H1 (cell line): ENCODE results near the gene MRPL39. TPM values are rescaled to one million over a fixed set of nuclear protein-coding genes. Genes with fewer than 3 reads are reported as not detected.

Experiments
- CHD7 ChIP-seq: fragments of 300-600 bp; sonication (generic); IDR thresholded peaks from 2 replicates; pipeline ENCODE4 v1.7.1; 2012; ENCODE audit warnings: low read length, moderate library complexity, mild to moderate bottlenecking, inconsistent platforms; ENCODE audit not compliant: insufficient replicate concordance
- RAD21 ChIP-seq, 2 experiments: IDR thresholded peaks in 1 of 2; conservative IDR thresholded peaks in 1 of 2; 2 replicates each; pipeline ENCODE4 v1.6.1; 2011; ENCODE audit warnings: low read depth in 2 of 2, low read length in 2 of 2, improper control_type of control experiment in 1 of 2, inconsistent platforms in 1 of 2, mild to moderate bottlenecking in 1 of 2, moderate library complexity in 1 of 2
- SP1 ChIP-seq: IDR thresholded peaks from 2 replicates; pipeline ENCODE4 v1.6.1; 2011; ENCODE audit warnings: low read depth, low read length
- SRF ChIP-seq: IDR thresholded peaks from 2 replicates; pipeline ENCODE4 v1.6.1; 2011; ENCODE audit warnings: mild to moderate bottlenecking, low read depth, low read length, moderate library complexity
- polyA plus RNA-seq, 7 experiments: library from polyadenylated mRNA; depleted of rRNA in 3 of 7; stranded (reverse) in 5 of 7; unstranded in 2 of 7; fragments of >200 nt in 5 of 7; fragments of 200-250 nt in 2 of 7; gene quantifications; 1 replicate in 5 of 7; 2 replicates in 1 of 7; 4 replicates in 1 of 7; pipeline versions ENCODE4 v1.2.1 to v1.2.3, GENCODE V29; 2011 to 2013; ENCODE audit warnings: missing spikeins in 2 of 7, mixed read lengths in 2 of 7
- total RNA-seq: library from RNA; stranded (reverse); fragmentation: NEBNext Ultra II Directional; extraction: Animal tissue kit (Norgen Biotek cat#: 25700); gene quantifications from 2 replicates; pipeline ENCODE4 v1.2.1, GENCODE V29; 2021

Gene MRPL39
- total and polyA plus RNA-seq, 2 of the 8 experiments (the other 6 are each of a cell fraction or from before 2014, with no cell fraction given) = 20.3 to 43.2 TPM

- TF ChIP-seq CHD7 = no peak
- no peak for TF ChIP-seq RAD21 (IDR thresholded peaks at IDR 0.05 in 1 of 2, conservative IDR thresholded peaks at IDR 0.05 in 1 of 2; ENCODE audit: low read depth in 2 of 2, low read length in 2 of 2)
- TF ChIP-seq SRF = no peak
- no peak for TF ChIP-seq SP1
These were observed 33.1 kb upstream of the MRPL39 start (continued) for GRCh38 chr21:25640202-25640942.
